A673 (cell line): ENCODE measurements around the gene CRX. TPM values are rescaled to one million over a fixed set of nuclear protein-coding genes. Genes with fewer than 3 reads are reported as not detected.
"Not testable (repeated sequence)": the region's sequence is repeated elsewhere in the genome, so short reads cannot be mapped to it uniquely, and the experiment has no call there.

Source experiments
- BruUV-seq: library from RNA; stranded (reverse); fragments of 400-500 nt; replicated peaks from 2 replicates; lab custom pipeline; 2021; lab: Mats Ljungman, UMichigan
- CTCF ChIA-PET: fragments of 300-600 bp; sonication (Branson Sonifier 250); formaldehyde crosslinking; loops from one replicate; lab custom pipeline; 2022; ENCODE audit warnings: antibody characterized with exemption; lab: Charles Lee
- POLR2A ChIA-PET: fragments of 300-600 bp; sonication (Branson Sonifier 250); formaldehyde crosslinking; loops from one replicate; lab custom pipeline; 2022; ENCODE audit warnings: antibody characterized with exemption; ENCODE audit not compliant: low non-redundant PET; lab: Charles Lee
- DNase-seq: peaks from one replicate; pipeline ENCODE4 v3.0.0-alpha.2; 2015; ENCODE audit warnings: low spot score
- H3K27ac ChIP-seq: fragments of 200-600 bp; sonication (generic); 2 replicates; pipeline ENCODE4 v1.5.1; 2016; ENCODE audit warnings: mixed run types, low read depth, mild to moderate bottlenecking, mixed read lengths, antibody characterized with exemption, low read length; ENCODE audit not compliant: poor library complexity, severe bottlenecking
- H3K27me3 ChIP-seq: fragments of 200-600 bp; sonication (generic); replicated peaks from 2 replicates; pipeline ENCODE4 v1.6.1; 2017; ENCODE audit warnings: mixed run types, low read depth, mild to moderate bottlenecking, mixed read lengths, antibody characterized with exemption, low read length; ENCODE audit not compliant: insufficient read depth, poor library complexity
- H3K36me3 ChIP-seq: fragments of 200-600 bp; sonication (generic); 2 replicates; pipeline ENCODE4 v1.6.1; 2016; ENCODE audit warnings: mixed run types, mild to moderate bottlenecking, mixed read lengths, antibody characterized with exemption, low read length; ENCODE audit not compliant: insufficient read depth, poor library complexity, severe bottlenecking
- H3K4me1 ChIP-seq: fragments of 200-600 bp; sonication (generic); 2 replicates; pipeline ENCODE4 v1.6.1; 2017; ENCODE audit warnings: mixed run types, mild to moderate bottlenecking, mixed read lengths, antibody characterized with exemption, low read length; ENCODE audit not compliant: insufficient read depth, poor library complexity, severe bottlenecking
- H3K4me3 ChIP-seq: fragments of 200-600 bp; sonication (generic); 2 replicates; pipeline ENCODE4 v1.5.1; 2016; ENCODE audit warnings: low read depth, mixed run types, mild to moderate bottlenecking, mixed read lengths, low read length; ENCODE audit not compliant: poor library complexity, severe bottlenecking
- H3K9me3 ChIP-seq: fragments of 200-600 bp; sonication (generic); 2 replicates; pipeline ENCODE4 v1.6.1; 2016; ENCODE audit warnings: mixed run types, low read depth, mild to moderate bottlenecking, mixed read lengths, antibody characterized with exemption, low read length; ENCODE audit not compliant: poor library complexity, severe bottlenecking
- CTCF ChIP-seq: fragments of 300-800, 200-600 bp; sonication (generic); conservative IDR thresholded peaks from 2 replicates; pipeline ENCODE4 v1.5.1; 2017; ENCODE audit warnings: low read depth, mild to moderate bottlenecking, antibody characterized with exemption, low read length, moderate library complexity, mixed read lengths
- EZH2 ChIP-seq: fragments of 200-600 bp; sonication (generic); IDR thresholded peaks from 2 replicates; pipeline ENCODE4 v1.6.1; 2017; ENCODE audit warnings: borderline replicate concordance, low read depth, mild to moderate bottlenecking, mixed read lengths, antibody characterized with exemption, low read length; ENCODE audit not compliant: poor library complexity, severe bottlenecking
- intact Hi-C: fragments of 100-400 bp; cut with micrococcal nuclease; formaldehyde crosslinking; loops from one replicate; pipeline ENCODE4 v1.10.0; 2022; ENCODE audit not compliant: unreplicated experiment
- total RNA-seq: library from RNA; stranded (reverse); gene quantifications from 2 replicates; pipeline ENCODE4 v1.2.3, GENCODE V29; 2021

CRX gene
- total RNA-seq, 1 experiment from 2014 or later = not detected

GRCh38 chr19:47848823-47849473 is 27.2 kb downstream of the CRX start:
- POLR2A ChIA-PET = no interaction called here
- DNase-seq = peak; percentile 49
- Histone ChIP-seq H3K9me3 (no peaks in the 10 kb centered on the region), H3K27me3 (no peaks in the 10 kb centered on the region), H3K4me3 (peak overlapping the region; percentile 27), H3K4me1 (peaks cover 4% of the 10 kb centered on the region), H3K36me3 (no peaks in the 10 kb centered on the region), H3K27ac (no peak overlapping the region)
- intact Hi-C loops = no loop called here
- BruUV-seq = no TSS peak
- CTCF ChIA-PET = interaction anchor here (0.6 to 1.2 kb wide), 2 partner anchors 20 to 24 kb away, joined by 4 read pairs; no protein-coding TSS in a partner anchor
- TF ChIP-seq EZH2 (no peak), CTCF (peak; percentile 79)

GRCh38 chr19:47853003-47853402 is 31.3 kb downstream of the CRX start:
- BruUV-seq = no TSS peak
- H3K4me1 ChIP-seq = peaks cover 4% of the 10 kb centered on the region
- H3K27me3 ChIP-seq = no peaks in the 10 kb centered on the region
- no peaks in the 10 kb centered on the region for H3K9me3 ChIP-seq
- H3K4me3 ChIP-seq = no peak overlapping the region
- DNase-seq = no peak
- ChIA-PET POLR2A (no interaction called here), CTCF (interaction anchor here (1.3 kb wide), 1 partner anchor 16 kb away, joined by 4 read pairs; no protein-coding TSS in a partner anchor)
- TF ChIP-seq EZH2 (no peak), CTCF (no peak)
- intact Hi-C loops = no loop called here
- H3K36me3 ChIP-seq = no peaks in the 10 kb centered on the region
- H3K27ac ChIP-seq = no peak overlapping the region

DNA sequence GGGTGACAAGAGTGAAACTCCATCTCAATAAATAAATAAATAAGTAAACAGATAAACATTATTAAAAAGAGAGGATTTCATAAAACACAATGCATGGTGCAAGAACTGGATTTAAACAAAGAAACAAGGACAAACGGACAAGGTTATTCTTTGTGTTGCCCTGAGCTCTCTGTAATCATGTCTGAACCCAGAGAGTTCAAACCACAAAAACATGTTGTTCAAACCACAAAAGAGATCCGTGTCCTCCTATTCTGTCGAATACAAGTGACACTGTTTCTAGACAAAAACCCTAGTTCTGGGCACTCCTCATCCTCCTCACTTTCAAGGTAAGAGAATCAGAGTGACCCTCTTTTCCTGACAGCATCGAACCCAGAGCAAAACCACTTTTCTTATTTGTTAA is 32.7 kb downstream of the CRX start:
- CTCF ChIA-PET = no interaction called here
- no peaks in the 10 kb centered on the region for H3K27me3 ChIP-seq

GRCh38 chr19:47858231-47858630 is 36.5 kb downstream of the CRX start:
- H3K4me1 ChIP-seq, H3K36me3 ChIP-seq, BruUV-seq, CTCF ChIA-PET, H3K27me3 ChIP-seq, H3K9me3 ChIP-seq, H3K4me3 ChIP-seq, DNase-seq, intact Hi-C loops, POLR2A ChIA-PET, H3K27ac ChIP-seq: not testable (repeated sequence)

More for the DNA sequence above, 32.7 kb downstream of the CRX start:
- no peak for DNase-seq
- H3K36me3 ChIP-seq = no peaks in the 10 kb centered on the region
- TF ChIP-seq EZH2 = no peak
- TF ChIP-seq CTCF = no peak
- H3K4me3 ChIP-seq = no peak overlapping the region
- no peaks in the 10 kb centered on the region for H3K4me1 ChIP-seq
- H3K27ac ChIP-seq = no peak overlapping the region
- intact Hi-C loops = no loop called here
- no peaks in the 10 kb centered on the region for H3K9me3 ChIP-seq
- POLR2A ChIA-PET = no interaction called here
- BruUV-seq = no TSS peak

DNA sequence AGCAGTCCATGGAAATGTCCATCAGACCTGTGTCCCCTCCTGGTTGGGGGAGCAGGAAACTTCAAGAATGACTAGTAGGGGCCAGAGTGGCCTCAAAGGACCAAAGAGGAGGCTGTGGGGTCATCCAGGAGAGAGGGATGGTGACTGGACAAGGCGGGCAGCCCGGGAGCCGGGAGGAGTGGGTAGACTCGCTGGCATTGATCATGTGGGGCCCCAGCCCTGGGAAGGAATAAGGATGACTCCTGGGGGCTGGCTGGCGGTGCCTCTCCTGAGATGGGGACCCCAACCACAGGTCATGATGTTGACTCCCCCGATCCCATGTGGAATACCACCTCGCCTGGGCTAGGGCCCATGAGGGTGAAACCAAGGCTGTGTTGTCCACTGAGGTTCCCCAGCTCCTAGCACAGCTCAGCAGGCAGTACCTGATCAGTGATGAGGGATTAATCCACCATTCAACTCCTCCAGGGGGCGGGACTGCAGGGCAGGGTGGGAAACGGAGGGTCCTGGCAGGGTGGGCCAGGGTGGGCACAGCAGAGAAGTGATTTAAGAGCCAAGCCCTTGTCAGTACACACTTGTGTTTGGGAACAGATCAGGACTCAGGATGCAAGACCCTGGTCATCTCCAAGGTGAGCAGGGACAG is 37.0 kb downstream of the CRX start, which contains the start of gene TPRX2:
TSS of gene TPRX2 (plus strand) at position 590 of the 640 bp plus-strand sequence. CDS start at position 602, 12 bp downstream.
- CTCF ChIA-PET, H3K27me3 ChIP-seq, H3K9me3 ChIP-seq, intact Hi-C loops, H3K36me3 ChIP-seq, H3K4me3 ChIP-seq, DNase-seq, H3K4me1 ChIP-seq, H3K27ac ChIP-seq, POLR2A ChIA-PET, BruUV-seq: not testable (repeated sequence)
